GM21447 (cell line): ENCODE data around the gene C6orf141.
A peak's percentile ranks its signal among the peaks of the same experiment; 100 is the strongest.

ENCODE experiments used
- ATAC-seq: cut with Tn5 transposase; IDR thresholded peaks from one replicate; pipeline ENCODE4 v1.9.1; 2021; ENCODE audit not compliant: unreplicated experiment

Gene C6orf141

DNA sequence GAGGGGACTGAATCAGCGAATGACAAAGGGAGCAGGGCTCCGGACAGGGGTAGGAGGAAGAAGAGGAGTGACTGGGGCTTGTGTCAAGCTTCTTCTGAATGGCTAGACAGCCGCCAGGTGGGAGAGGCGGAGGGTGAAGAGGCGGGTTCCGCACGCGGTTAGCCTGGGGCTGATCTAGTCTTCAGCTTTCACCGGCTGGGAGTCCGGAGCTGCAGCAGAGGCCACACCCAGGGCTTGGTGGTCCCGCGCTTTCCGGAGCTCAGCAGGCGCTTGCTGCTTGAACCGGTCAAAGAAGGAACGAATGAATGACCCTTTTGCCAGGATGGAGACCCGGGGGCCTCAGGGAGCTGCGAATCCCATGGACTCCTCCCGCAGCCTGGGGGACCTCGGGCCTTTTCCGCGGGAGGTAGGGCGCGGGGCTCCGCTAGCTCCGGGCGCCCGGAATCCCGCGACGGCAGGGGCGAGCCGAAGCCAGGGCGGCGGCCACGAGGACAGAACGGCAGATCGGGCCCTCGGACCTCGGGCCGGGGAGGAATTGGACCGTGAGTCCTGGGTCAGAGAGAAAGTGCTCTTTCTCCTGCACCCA, at the start of gene C6orf141:
C6orf141 (plus strand) TSS at position 177 of the 586 bp plus-strand sequence; CDS start at position 302, 125 bp downstream.
- peak; percentile 72 for ATAC-seq

GRCh38 chr6:49504666-49505065, 45.8 kb upstream of the C6orf141 start:
- no peak for ATAC-seq

DNA sequence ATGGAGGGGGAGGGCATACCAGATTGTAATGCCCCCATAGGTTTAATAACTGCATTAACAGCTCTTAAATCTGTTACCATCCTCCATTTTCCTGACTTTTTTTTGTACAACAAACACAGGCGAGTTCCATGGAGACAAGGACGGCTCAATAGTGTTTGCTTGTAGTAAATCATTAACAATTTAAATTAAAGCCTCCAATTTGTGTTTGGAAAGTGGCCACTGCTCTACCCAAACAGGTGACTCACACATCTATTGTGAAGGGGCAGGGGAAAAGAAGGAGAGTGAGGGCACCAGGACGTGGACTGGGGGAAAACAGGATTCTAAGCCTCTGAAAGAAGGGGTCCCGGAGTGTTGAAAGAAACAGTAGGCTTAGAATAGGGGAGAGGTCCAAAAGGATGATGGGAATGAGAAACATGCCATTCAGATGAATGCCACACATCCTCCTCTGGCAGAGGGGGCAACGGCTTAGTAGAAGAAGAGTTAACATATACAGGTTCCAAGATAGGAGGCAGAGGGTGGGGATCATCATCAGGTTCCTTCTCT, 43.8 kb upstream of the C6orf141 start:
- ATAC-seq = no peak

GRCh38 chr6:49509342-49509741, 41.1 kb upstream of the C6orf141 start:
- ATAC-seq = no peak

GRCh38 chr6:49513153-49513989, 37.1 kb upstream of the C6orf141 start:
- no peak for ATAC-seq

- ATAC-seq = no peak
These were observed 35.6 kb upstream of the C6orf141 start for GRCh38 chr6:49514571-49515484.

- ATAC-seq = no peak
These were observed 34.9 kb upstream of the C6orf141 start for GRCh38 chr6:49515485-49516146.

DNA sequence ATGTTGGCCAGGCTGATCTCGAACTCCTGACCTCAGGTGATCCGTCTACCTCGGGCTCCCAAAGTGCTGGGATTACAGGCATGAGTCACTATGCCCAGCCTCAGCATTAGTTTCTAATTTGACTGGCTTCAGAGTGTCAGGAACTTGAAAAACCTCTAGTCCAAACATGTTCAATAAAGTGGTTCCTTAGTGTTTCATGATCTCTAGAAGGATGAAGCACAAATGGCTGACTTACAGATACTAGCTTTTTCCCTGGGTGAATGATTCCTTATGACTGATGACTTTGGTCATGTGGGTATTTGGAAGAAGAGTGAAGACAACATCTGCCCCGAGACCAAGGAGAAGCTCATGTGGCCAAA, 34.3 kb upstream of the C6orf141 start:
- ATAC-seq = no peak

DNA sequence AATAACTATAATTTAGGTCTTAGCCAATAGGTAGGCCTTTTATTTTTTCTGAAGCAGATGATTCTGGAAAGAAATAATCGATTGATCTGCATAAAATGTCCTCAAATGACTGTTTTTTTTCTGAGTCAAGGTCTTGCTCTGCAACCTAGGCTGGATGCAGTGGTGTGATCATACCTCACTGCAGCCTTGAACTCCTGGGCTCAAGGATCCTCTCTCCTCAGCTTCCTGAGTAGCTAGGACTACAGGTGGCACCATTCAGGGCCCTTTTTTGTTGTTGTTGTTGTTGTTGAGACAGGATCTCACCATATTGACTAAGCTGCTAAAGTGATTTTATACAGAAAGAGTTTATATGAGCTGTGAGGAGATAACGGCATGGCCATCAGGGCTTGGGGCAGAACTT, 32.5 kb upstream of the C6orf141 start:
- ATAC-seq = no peak

DNA sequence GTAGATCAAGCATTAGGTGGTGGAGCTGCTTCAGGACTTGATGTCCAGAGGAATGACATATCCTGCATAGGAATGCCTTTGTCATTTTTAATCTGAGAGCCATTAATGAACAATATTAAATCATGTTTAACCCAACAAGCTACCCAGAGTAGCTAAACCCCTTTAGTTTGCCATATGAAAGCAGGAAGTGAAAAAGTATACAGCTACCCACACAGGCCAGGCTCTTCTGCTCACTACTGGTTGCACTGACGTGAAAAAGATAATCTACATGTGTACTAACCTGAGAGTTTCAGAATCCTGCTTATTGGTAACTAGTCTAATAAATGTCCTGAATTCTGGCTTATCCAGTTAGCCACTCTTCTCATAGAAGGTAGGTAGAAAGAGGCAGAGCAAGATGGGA, 30.8 kb upstream of the C6orf141 start:
- ATAC-seq = peak; percentile 87

- ATAC-seq = no peak
These were observed 27.5 kb upstream of the C6orf141 start for GRCh38 chr6:49522710-49523593.

DNA sequence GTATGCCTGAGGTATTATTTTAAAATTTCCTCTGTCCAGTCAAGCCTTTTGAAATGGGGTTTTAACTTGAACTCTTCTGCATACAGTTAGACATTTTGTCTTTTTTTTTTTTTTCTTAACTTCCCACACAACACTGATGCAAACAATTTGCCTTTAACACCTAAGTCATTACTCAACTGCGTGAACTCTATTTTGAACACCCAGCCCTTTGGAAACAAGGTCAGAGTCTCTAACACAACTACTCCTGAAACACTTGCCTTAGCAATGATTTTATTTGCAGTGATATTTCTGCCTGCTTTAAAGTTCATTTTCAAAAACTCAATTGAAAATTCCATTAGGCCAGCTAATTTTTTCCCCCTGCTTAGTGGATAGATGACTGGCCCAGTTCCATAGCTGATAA, 26.6 kb upstream of the C6orf141 start:
- ATAC-seq = no peak

DNA sequence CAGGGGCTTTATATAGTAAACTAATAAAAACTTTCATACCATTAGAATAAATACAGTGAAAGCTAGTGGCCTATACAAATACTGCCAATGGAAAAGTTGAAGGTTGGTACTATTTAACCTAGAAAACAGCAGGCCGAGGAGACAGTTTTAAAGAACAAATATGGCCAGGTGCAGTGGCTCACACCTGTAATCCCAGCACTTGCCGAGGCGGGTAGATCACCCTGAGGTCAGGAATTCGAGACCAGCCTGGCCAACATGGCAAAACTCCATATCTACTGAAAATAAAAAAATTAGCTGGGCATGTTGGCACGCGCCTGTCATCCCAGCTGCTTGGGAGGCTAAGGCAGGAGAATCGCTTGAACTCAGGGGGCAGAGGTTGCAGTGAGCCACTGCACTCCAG, 25.9 kb upstream of the C6orf141 start:
- ATAC-seq = no peak

DNA sequence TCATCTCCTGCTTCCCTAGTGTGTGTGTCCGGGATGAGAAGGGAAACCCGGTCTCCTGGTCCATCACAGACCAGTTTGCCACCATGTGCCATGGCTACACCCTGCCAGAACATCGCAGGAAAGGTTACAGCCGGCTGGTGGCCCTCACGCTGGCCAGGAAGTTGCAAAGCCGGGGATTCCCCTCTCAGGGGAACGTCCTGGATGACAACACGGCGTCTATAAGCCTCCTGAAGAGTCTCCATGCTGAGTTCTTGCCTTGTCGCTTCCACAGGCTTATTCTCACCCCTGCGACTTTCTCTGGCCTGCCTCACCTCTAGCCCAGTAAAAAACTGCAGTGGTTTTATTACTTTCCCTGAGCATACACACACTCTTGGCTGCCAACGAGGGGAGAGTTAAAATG, 23.9 kb upstream of the C6orf141 start:
- no peak for ATAC-seq

DNA sequence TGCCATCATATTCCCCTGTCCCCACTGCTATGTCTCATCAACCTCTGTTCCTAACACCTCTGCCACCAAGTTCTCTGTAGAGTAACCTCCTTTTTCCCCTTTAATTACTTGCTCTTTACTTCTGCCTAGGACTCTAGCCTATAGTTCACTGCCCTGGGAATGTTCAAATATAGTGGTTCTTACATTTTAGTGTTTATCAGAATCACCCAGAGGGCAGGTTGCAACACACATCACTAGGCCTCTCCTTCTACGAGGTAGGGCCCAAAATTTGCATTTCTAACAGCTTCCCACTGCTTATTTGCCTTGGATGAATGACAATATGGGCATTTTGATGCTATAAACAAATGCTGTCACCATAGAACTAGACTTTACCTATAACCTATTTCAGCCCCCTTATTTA, 23.1 kb upstream of the C6orf141 start:
- ATAC-seq = no peak

DNA sequence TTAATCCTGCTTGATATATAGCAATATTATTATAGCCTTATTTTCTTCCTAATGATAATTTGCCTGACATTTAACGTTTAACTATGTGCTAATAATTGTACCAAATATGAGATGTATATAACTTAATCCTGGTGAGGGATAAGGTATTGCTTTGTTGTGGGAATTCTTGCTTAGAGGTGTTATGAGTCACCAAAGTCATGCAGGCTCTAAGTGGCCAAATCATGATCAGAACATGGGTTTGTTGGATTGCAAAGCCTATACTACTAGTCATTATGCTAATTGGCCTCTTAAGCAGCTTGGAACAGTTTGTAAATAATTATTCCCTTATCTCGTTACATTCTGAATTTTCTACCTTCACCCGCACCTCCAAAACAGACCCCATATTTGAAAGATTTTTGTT, 21.9 kb upstream of the C6orf141 start:
- ATAC-seq = no peak

DNA sequence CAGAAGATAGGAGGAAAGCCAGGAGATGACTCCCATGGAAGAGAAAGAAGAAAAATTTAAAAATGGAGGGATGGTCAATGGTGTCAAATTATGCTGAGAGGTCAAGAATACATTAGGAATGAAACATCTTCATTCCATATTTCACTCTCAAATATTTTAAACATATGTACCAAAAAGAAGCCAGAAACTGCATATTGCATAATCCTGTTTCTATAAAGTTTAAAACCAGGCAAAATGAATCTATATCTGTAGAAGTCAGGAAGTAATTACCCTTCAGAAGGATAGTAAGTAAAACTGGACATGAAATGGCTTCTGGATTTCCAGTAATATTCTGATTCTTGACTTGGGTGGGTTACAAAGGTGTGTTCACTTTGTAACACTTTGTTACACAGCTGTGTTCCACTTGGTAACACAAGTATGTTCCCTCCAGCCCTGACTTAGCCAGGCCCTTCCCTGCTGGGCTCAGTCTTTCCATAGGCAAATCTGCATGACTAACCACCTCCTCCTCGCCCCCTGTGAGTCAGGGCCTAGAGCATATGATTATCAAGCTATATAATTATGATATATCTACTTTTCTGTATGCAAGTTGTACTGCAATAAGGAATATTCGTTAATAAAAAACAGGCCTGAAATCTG, 20.2 kb upstream of the C6orf141 start:
- no peak for ATAC-seq

DNA sequence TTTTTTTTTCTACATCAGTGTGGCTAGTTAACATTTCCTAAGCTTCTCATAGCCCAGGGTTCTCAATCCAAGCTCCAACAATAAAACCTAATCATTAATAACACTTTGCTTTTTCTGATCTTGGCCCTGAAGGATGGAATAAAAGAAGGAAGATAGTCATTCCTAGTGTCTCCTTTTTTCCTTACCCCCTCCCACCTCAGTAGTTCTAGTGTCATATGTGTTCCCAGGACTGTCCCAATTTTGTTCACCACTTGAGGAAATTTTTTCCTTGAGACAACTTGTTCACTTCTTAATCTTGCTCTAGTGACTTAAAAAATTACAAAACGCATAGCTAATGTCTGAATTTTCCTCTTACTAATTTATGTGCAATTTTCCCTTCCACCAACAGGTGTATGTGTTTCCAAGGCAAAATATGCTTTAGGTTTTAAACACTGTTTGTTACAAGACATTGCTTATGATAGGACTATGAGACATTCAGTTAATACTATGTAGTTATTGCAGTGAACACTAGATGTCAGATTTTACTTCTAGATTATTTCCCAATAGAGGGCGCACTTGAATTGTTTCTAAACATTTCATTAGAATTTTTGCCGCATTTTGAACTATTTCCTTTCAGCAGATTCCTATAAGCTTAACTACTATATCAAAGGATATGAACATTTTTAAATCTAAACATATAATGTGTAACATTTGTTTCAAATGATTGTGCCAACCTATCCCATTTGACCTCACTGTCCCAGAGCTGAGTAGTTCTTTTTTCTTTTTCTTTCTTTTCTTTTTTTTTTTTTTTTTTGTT, 18.5 kb upstream of the C6orf141 start:
- peak; percentile 96 for ATAC-seq

GRCh38 chr6:49535795-49536194, 14.7 kb upstream of the C6orf141 start:
- no peak for ATAC-seq
